ENCODE data around the gene GATA3.

GATA3 gene

DNA sequence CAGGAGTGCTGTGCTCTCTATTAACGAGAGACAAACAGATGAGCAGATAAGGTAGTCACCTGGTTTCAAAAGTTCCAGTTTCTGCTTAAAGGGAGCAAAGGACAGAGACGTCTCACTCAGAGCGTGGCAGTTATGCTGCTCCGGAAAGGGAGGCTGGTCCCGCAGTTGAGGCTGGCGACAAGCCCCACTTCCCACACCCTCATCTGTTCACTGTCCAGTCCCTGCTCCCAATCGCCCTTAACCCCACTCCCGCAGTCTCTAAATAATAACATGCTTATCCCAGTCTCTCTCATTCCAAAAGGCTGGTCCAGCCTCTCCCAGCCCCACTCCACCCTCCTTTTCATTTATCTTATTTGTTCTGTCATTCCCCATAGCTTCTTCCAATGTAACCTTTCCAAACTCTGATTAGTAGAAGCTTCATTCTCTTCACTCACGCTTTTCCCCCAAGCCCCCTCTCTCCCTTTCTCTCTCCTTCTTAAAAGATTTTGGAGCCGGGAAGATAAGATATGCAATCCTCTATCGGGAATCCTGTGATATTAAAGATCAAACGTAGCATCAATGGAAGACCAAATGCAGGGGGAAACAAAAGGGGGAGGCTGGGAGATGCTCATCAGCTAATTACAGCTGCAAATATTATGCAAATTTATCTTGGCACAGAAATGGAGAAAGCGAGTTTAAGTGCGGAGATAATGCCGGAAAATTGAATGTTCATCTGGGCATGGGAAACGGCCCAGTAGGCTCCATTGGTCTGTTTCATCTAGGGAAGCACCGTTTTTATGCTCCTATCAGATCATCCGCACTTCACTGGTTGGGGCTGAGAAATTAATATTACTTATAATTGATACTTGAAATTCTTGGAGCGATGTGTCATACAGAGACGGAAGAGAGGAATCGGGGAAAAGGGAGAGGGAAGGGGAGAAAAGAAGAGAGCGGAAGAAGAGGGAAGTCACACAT is 16.3 kb upstream of the GATA3 start:
- DNase-seq, result no peak

DNA sequence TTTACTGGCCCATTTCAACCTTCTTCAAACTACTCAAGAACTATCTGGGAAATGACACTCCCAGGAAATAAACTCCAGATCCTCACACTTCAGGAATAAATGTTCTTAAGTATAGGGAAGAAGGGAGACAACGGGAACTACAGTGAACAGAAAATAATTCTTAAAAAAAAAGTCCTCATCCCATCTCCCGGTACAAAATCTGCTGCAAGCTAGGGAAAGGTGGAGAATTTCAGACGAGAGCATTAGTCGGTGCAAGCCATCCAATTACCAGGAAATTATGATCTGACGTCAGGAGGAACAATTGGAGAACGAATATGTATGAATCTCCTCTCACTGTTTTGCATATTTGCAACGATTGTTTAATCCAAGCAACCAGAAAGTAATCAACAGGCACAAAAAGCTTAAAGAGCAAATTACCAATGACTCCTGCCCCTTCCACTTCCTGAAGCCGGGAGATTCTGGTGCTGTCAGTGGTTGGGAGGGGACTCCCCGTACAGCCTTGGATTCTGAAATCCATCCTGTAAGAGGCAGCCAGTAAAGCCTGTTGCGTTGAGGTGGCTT is 15.1 kb upstream of the GATA3 start:
- no peak for DNase-seq

DNA sequence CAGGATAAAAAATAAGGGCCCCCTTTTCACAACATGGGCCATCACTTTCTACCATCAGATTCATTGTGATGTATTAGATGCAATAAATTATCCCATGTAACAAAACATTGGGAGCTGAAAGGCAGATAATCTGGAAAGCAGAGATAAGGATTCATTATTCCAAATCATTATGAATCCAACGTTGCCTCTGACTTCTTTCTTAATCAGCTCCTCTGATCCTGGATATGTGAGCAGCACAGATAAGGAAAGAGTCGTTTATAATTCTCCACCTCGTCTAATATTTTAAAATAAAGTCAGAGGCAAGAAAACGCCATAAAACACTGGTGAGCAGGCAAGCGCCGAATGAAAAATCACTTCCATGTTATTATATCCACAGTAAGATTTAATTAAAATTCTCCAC is 13.8 kb upstream of the GATA3 start:
- no peak for DNase-seq

DNA sequence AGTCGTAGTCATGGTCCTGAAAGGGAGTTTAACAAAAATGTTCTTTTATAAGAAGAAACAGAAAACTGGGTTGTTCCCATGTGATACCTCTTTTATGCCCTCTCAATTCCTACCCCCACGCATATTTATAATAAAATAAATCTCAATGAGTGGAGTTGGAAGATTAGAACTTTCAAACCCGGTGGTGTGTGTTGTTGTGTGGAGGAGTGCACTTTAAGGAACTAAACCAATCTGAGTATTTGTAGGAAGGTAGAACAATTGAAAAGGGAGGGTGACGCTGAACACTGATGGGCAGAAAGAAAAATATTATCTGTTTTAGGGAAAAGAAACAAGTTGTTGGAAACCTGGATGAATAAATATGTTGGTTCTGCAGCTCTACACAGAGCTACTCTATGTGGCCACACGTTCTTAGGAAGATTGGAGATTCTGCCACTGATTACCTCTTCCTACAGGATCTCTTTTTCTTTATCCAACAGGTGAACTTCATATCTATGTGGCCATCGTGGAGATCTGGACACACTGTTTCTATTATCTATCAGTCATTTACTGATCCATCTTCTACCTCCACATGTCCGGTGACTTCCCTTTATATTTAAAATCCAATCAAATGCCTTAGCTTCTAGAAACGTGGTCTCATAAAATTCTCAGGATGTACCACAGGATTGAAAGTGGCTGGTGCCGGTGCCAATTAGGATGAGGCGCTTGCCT is 13.1 kb upstream of the GATA3 start:
- DNase-seq, result no peak

DNA sequence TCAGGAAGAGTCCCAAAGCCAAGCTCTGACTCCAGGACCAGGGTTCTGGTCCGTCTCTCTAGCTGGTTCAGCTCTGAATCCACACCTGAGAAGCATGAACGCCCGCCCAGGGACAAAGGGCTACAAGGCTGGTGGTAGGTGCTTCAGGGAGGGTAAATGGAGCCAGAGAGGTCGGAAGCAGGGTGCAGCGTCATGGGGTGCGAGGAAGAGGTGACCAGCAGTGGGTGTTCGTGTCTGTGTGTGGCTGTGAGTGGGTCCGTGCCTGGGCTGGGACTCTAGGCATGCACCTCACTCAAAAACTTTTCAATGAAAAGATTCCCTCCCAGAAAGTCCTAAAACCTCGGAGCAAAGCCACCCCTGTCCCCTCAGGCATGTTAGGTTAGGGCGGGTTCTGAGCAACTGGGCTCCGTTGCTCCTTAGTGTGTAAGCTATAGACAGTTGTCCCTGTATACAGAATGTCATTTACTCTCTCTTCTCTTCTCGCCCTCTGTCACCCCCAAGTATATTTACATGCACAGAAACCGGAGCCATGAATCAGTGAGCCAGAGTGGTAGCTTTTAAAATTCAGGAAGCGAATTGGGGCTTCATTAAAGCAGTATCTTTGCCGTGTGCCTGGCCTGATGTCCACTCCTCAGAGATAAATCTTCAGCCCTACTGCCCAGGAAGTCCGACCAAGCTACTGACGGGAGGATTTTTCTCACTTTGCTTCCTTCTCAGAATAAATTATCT is 12.3 kb upstream of the GATA3 start:
- DNase-seq, result no peak

DNA sequence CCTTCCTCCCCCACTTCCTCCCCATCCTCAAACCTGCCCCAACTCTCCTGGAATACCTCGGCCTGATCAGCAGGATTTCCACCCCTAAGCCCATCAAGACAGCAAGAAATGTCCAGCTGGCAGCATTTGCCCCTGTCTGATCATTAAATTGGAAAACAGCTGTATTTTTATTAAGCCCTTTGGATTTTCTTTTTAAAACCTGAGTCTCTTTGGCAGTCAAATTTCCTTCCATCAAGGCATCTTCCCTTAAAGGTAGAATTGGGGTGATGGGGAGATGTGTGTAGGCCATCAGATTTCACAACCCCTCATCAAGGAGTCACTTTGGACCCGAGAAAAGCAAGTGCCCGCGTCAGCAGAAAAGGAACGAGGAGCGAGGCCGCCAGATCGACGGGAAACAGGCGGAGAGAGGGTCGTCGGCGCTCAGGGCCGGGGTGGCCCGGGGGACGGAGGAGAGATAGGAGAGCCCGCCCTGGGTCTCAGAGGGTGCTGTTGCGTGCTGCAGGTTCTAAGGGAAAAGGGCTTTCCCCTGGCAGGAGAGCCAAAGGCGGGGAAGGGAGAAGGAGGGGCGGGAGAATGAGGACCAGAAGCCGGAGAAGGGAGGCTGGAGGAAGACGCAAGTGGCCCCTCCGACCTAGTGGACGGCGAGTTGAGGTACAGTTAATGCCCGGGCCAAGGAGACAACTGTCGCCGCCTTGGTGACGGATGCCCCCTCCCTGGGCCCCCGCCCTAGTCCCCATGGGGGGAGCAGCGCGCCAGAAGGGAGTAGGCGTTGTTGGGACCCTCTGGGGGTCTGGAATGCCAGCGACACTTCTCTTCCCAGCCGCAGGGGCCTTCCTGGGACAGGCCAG is 11.5 kb upstream of the GATA3 start:
- no peak for DNase-seq

DNA sequence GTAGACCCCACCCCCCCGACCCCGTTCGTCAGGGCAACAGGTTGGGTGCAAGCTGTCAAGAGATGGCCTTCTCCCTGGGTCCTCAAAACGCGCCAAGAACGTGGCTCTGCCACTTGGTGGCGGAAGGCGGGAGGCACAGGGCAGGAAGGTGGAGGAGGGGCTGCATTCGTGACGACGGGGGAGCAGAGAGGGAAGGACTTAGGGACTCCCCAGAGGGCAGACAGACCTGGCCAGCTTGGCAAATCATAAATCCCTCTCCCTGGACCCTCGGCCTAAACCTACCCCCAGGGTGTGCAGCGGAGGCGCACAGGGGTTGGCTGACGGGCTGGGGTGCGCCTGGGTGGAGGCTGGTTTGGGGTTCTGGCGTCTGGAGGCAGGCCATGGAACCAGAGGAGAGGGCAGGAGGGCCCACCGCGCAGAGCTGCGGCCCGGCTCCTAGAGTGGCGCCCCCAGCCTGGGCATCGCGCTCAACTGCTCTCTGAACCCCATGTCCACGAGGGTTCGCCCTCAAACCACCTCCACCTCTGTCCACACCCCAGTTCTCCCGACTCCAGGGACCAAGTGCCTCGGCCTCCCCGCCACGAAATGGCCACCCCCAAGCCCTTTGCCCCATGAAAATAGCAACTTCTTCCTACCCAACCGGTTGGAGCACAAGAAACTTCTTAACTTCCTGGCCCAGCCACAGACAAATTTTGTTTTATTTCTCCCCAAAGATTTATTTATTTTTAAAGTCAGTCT is 10.8 kb upstream of the GATA3 start:
- DNase-seq, result no peak

DNA sequence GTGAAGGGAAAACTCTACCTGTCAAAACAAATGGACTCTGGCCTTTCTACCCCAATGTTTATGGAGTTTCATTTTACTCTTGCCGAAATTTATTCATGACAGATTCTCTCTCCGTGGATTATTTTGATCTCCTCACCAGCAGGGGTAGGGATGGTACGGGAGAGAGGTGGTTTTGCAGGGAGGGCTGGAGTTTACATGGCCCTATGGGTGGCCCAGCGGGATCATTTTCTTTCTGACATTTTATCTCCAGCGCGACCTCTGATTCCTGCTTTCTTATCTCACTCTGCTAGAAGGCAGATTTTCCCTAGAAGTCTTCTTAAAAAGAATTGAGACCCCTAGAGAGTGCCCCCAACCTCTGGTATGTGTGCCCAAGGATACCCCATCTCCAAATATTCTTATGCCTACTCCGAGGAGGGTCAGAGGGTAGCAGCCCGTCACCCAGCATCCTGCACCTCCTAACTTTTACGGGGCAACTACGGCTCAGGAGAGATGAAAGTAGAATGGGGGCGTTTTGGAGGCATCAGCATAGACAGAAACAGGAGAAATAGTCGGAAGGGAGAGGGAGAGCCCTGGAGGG is 10.1 kb upstream of the GATA3 start:
- DNase-seq, result no peak

DNA sequence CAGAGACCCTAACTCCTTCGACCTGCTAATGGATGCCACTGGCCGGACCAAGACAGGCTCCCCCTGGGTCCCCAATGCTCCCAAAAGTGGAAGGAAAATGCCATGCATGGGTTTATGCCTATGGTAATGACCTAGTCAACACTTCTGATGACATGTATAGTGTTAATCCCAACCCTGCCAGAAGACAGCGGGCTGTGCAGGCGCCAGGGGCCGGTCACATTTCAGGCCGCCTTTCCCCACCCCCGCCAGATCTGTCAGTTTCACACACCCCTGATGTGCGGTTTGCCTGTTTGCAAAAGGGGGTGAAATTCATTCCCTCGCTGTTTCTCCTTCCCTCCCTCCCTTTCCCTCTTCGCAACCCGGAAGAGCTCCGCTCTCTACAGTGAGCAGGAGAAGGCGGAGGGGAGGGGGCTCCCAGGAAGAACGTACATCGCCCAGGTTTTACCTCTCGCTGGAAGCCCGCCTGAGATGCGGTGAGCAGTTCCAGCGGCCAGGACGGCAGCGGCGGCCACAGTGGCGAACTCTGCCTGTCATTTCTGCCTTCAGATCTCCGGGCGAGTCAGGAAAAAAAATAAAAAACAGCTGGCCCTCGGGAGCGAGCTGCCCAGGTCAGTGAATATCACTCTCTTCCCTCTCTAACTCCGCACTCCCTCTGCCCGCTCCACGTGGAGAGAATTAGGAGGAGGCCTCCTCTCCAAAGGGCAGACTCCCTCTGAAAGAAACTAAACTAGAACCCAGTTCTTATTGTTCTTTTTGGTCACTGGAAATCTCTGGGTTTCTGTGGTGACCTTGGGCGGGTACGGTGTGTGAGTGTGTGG is 9.4 kb upstream of the GATA3 start:
- DNase-seq, result no peak

DNA sequence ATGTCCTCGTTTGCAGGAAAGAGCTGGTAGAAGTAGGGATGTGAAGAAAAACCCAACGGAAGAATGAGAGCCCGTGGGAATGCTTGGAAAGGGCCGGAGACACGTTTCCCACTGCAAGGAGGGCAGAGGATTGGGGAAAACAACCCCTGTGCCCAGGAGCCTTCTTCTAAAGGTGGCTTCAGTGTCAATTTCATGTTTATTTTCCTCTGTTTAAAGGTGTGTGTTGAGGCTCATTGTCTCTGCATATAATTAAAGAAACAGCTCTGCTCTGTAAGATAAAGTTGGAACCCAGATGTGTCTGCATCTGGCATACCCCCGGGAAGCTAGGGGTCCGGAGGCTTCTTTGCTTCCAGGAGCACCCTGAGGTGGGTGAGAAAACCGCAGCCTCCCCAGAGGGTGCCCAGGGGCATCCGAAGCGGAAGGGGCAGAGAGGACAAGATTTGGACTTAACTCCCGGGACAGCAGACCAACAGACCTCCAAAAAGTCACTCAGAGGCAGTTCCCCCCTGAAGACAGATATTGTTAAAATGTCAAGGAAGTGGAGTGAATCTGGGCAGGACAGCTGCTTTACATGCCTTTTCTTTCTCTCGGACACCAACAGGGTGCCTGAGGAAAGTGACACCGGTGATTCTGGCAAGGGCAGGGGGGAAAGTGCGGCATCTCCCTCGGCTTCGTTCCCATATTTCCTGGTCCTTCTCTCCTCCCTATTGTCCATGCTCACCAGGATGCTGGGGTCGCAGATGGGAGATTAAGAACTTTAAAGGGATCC is 8.6 kb upstream of the GATA3 start:
- DNase-seq, result no peak

DNA sequence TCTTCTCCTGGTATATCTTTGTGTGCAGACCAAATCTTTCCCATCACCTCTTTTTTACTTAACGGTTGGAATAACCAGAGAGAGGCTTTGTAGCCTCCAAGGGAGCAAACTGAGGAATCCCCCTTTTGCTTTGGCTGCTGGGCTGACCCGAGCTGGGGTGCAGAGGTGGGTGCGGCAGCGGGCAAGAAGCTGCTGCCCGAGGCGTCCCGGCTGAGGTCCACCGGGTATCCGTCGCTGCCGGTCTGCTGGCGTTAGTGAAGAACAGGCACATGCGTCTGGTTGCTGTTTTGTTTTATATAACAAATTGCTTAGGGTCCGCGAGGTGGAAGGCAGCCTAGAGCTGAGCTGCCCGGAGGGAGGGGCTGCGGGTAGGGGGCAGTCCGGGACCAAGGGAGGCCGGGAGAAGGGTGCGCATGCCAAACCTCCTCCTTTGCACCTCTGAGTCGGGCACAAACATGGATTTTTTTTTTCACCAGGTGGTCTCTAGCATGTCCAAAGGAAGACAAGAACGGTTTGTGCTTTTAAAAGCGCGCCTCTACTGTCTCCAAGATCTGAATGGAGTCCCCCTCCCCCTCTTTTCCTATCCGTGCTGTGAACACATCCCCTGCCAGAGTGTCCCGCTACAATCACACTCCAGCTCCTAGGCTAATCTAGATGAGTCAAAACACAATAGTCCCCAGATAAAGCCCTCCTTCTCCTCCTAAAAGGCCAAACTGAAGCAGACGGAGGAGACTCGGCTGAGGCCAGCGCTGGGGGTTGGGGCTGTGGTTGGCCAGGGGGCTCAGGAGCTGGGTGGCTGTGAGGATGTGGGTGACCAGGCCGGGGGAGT is 6.8 kb upstream of the GATA3 start:
- no peak for DNase-seq

DNA sequence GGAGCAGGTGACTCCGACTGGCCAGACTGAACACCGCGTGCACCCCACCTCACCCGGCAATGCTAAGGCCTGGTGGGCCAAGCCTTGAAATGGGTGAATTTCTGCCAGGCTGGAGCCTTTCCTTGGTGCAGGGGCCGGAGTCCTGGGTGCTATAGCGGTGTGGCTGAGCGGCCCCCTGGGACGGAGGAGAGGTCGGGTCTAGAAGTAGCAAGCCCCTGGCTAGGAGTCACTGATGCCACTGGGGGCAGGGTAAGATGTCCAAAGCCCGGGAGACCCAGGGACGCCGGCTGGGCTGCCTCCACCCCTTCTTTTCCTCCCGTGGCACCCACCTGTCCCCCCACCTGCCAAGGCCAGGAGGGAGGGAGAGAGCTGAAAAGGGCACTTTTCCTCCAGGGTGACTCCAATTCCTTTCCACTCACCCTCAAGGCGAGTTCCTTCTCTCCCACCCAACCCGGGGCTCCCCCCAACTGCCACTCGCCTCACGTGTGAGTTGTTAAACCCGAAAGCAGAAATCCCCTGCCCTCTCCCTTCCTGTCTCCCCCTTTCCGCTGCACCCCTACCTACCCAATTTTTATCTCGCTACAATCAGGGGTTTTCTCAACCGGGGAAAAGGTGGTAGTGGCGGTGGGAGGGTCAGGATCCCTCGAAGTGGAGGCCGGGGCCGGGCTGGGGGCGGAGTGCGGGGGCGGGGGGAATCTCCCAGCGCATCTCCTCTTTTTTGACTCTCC is 6.0 kb upstream of the GATA3 start:
- no peak for DNase-seq

DNA sequence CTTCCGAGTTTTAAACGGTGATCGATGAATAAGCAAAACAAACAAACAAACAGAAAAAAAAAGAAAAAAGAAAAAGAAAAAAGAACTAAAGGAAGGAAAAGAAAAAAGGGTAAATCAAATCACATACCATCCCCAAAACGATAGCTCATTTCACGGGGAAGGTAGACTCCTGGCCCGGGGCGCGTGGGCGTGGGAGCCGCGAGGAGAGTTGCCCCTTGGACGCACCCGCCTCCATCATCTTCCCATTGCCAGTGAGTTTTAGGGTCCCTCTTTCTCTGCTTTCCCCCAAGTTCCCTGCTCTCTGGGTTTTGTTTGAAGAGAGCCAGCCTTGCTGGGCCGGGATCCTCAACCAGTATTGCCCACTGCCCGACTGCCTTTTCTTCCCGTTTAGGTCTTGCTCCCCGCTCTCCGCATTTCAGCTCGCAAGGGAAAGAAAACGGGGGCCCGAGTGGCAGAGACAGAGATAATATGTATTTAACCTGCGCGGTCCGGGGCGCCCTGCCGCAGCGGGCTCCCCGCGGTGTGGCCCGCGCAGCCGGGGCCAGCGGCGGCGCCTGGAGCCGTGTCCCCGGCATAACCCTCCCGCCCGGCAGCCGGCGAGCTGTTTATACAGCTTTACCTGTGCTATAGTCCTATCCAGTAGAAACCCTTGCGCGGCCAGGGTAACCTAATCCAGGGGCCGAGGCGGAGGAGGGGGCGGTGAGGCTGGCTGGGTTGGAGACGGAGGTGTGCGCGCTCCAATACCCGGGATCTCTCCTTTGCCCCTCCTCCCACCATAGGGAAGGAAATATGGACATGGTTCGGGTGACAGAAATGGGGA is 5.2 kb upstream of the GATA3 start:
- DNase-seq, result no peak

DNA sequence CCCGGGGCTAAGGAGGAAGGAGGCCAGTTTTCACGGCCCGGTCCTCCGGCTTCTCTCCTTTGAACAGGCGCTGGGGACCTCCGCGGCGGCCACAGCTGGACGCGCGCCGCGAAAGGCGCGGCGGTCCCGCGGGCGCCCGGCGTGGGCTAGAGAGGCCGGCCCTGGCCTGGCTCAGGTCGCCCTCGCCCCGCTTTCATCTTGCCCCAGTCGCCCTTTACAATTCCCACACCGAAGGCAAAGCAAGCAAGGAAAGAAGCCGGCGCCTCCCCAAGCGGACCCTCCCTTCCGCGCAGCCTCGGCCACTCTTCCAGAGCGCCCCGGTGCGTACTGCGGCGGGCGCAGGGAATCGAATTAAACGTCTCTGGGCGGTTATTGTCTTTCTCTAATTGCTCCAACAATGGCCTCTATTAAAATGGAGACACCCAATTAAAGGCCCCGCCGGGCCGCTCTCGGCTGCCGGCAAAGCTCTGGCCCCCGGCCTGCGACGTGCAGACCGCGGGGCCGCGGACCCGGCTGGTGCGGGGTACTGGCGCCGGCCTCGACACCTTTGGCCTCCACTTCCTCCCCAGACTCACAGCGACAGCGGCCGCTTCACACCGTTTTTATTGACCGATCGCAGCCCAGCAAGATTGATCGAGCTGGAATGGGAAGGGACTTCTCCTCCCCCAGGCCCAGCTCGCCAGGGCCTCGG is 4.5 kb upstream of the GATA3 start:
- no peak for DNase-seq

DNA sequence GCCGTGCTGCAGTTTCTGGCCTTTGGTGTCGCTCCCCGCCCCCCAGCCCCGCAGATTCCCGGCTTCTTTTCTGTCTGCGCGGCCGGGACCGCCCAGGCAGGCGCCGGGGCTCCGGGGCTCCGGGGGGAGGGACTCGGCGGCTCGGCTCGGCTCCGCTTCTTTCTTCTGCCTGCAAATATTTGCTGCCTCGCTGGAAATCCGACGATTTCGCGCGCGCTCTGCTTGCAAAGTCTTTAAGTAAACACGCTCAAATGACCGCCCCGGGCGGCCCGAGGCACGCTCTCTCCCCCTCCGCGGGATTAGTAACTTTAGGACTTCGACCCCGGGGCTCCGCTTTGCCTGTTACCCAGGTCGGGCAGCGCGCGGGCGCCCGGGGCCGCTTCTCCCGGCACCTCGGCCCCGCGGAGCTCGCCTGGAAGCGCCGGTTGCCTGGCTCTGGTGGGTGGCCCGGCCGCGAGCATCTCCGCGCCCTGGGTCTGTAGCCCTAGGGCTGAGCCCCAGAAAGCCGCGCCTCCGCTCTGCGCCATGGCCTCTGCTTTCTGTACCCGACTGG is 3.9 kb upstream of the GATA3 start:
- no peak for DNase-seq
